Measurements from ENCODE around the gene TMEM222. TPM values are rescaled to one million over a fixed set of nuclear protein-coding genes. Genes with fewer than 3 reads are reported as not detected.

The TMEM222 gene
- total and polyA plus RNA-seq, 7 experiments from 2014 or later: 23.7 to 66.1 (median 43.3) TPM

- POLR2A ChIA-PET: interaction anchor here (0.6 to 4.0 kb wide), 12 partner anchors 10 to 1871 kb away, joined by 3 to 28 read pairs (median 4); partner anchors contain the start of gene SYTL1
- Histone ChIP-seq H3K4me3 (ENCODE audit: low read length) (peak overlapping the region; percentile 91), H3K9me3 (ENCODE audit: control insufficient read depth in 2 of 3, low read length in 3 of 3) (no peaks in the 10 kb centered on the region), H3K36me3 (ENCODE audit: control insufficient read depth in 2 of 3, insufficient read depth in 3 of 3, low read length in 3 of 3) (peaks cover 0 to 28% (median 0%) of the 10 kb centered on the region in 3 experiments), H3K4me1 (ENCODE audit: control insufficient read depth in 2 of 2, insufficient read depth in 2 of 2, low read length in 2 of 2) (peaks cover 18 to 24% of the 10 kb centered on the region in 2 donors), H3K27me3 (ENCODE audit: control insufficient read depth in 2 of 2, insufficient read depth in 2 of 2, low read length in 2 of 2) (no peaks in the 10 kb centered on the region), H3K27ac (ENCODE audit: low read depth, low read length) (peak overlapping the region; percentile 95)
- CTCF ChIA-PET: interaction anchor here (0.5 to 2.2 kb wide), 7 partner anchors 11 to 277 kb away, joined by 3 to 10 read pairs (median 4); partner anchors contain the start of genes GPR3 and SLC9A1
- H3K36me3 Mint-ChIP-seq: peaks cover 0 to 21% (median under 1%) of the 10 kb centered on the region in 5 donors
- DNase-seq (peak in 1 of 9 donors; percentile 20), ATAC-seq (no peak)
- H3K27ac Mint-ChIP-seq: peak overlapping the region; percentile 88 to 97 (median 93)
- H3K27me3 Mint-ChIP-seq: peaks cover 0 to 5% (median 3%) of the 10 kb centered on the region in 5 donors
- peaks cover 26 to 64% (median 58%) of the 10 kb centered on the region in 7 donors for H3K4me1 Mint-ChIP-seq
- H3K4me3 Mint-ChIP-seq: peak overlapping the region; percentile 91 to 99 (median 96)
- intact Hi-C loops (cut with micrococcal nuclease): loop anchor here (1.0 to 10.0 kb wide), 14 partner anchors 20 to 765 kb away; partner anchors contain the start of genes AHDC1 (in 2 of the 2), SLC9A1 (in 2 of the 2), WDTC1 (in 2 of the 2) and EYA3 (in 1 of the 2)
- H3K9me3 Mint-ChIP-seq: no peaks in the 10 kb centered on the region
Measured at GRCh38 chr1:27322569-27323240, 742 bp downstream of the TMEM222 start.

GRCh38 chr1:27325286-27325685 is 3.3 kb downstream of the TMEM222 start:
- Histone ChIP-seq H3K27me3 (ENCODE audit: control insufficient read depth in 2 of 2, insufficient read depth in 2 of 2, low read length in 2 of 2) (no peaks in the 10 kb centered on the region), H3K27ac (ENCODE audit: low read depth, low read length) (no peak overlapping the region), H3K4me3 (ENCODE audit: low read length) (no peak overlapping the region), H3K4me1 (ENCODE audit: control insufficient read depth in 2 of 2, insufficient read depth in 2 of 2, low read length in 2 of 2) (peaks cover 18 to 27% of the 10 kb centered on the region in 2 donors), H3K9me3 (ENCODE audit: control insufficient read depth in 2 of 3, low read length in 3 of 3) (no peaks in the 10 kb centered on the region), H3K36me3 (ENCODE audit: control insufficient read depth in 2 of 3, insufficient read depth in 3 of 3, low read length in 3 of 3) (peaks cover 0 to 45% (median 6%) of the 10 kb centered on the region in 3 experiments)
- H3K9me3 Mint-ChIP-seq: no peaks in the 10 kb centered on the region
- DNase-seq (no peak), ATAC-seq (no peak)
- peak overlapping the region in 5 of 10 donors; percentile 17 to 94 (median 52) for H3K4me3 Mint-ChIP-seq
- POLR2A ChIA-PET: interaction anchor here (0.6 to 4.0 kb wide), 3 partner anchors 16 to 106 kb away, joined by 3 to 28 read pairs (median 10); partner anchors contain the start of gene SYTL1
- no peaks in the 10 kb centered on the region for H3K27me3 Mint-ChIP-seq
- peak overlapping the region in 1 of 9 donors; percentile 9 for H3K27ac Mint-ChIP-seq
- CTCF ChIA-PET: interaction anchor here (1.7 to 1.8 kb wide), 2 partner anchors 32 to 344 kb away, joined by 4 to 8 read pairs; no protein-coding TSS in a partner anchor
- peaks cover 0 to 24% (median 5%) of the 10 kb centered on the region in 5 donors for H3K36me3 Mint-ChIP-seq
- intact Hi-C loops (cut with micrococcal nuclease): loop anchor here in 1 of 2 donors (10.0 kb wide), 1 partner anchor 280 kb away; the partner anchor contains the start of gene AHDC1
- peaks cover 41 to 82% (median 76%) of the 10 kb centered on the region in 7 donors for H3K4me1 Mint-ChIP-seq

GRCh38 chr1:27327964-27328363 is 6.0 kb downstream of the TMEM222 start:
- ATAC-seq (no peak), DNase-seq (no peak)
- Histone ChIP-seq H3K9me3 (ENCODE audit: control insufficient read depth in 2 of 3, low read length in 3 of 3) (no peaks in the 10 kb centered on the region), H3K4me3 (ENCODE audit: low read length) (no peak overlapping the region), H3K27ac (ENCODE audit: low read depth, low read length) (no peak overlapping the region), H3K4me1 (ENCODE audit: control insufficient read depth in 2 of 2, insufficient read depth in 2 of 2, low read length in 2 of 2) (peaks cover 16 to 23% of the 10 kb centered on the region in 2 donors), H3K27me3 (ENCODE audit: control insufficient read depth in 2 of 2, insufficient read depth in 2 of 2, low read length in 2 of 2) (no peaks in the 10 kb centered on the region), H3K36me3 (ENCODE audit: control insufficient read depth in 2 of 3, insufficient read depth in 3 of 3, low read length in 3 of 3) (peaks cover 8 to 67% (median 13%) of the 10 kb centered on the region in 3 experiments)
- CTCF ChIA-PET: interaction anchor here (1.1 to 1.9 kb wide), 3 partner anchors 14 to 29 kb away, joined by 3 to 6 read pairs (median 3); partner anchors contain the start of gene SYTL1
- intact Hi-C loops (cut with micrococcal nuclease): loop anchor here in 1 of 2 donors (10.0 kb wide), 1 partner anchor 277 kb away; the partner anchor contains the start of gene AHDC1
- Mint-ChIP-seq H3K4me3 (peak overlapping the region in 2 of 10 donors; percentile 8 to 18), H3K27ac (peak overlapping the region in 5 of 9 donors; percentile 28 to 89 (median 56)), H3K27me3 (no peaks in the 10 kb centered on the region), H3K36me3 (peaks cover 0 to 31% (median 5%) of the 10 kb centered on the region in 5 donors), H3K9me3 (no peaks in the 10 kb centered on the region), H3K4me1 (peaks cover 53 to 91% (median 76%) of the 10 kb centered on the region in 7 donors)
- POLR2A ChIA-PET: interaction anchor here (1.0 to 2.5 kb wide), 3 partner anchors 11 to 19 kb away, joined by 3 to 10 read pairs (median 5); no protein-coding TSS in a partner anchor

DNA sequence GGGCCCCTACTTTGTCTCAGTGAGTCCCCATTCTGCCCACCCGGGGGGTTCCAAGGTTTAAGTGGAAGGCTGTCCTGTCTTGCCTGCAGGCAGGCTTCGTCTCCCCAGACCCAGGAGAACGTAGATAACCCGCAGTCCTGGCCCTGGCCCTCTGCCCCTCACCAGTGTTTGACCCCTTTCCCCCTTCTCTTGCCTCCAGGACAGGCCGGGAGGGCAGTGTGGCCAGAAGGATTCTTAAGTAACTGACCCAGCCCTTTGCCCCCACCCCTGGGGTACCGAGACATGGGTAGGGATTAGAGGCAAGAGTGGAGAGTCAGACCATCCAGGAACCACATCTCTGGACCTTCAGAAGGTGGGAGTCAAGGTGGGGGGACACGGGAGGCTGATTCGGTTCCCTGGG is 8.8 kb downstream of the TMEM222 start:
- H3K36me3 Mint-ChIP-seq: peaks cover 0 to 25% (median 10%) of the 10 kb centered on the region in 5 donors
- H3K9me3 ChIP-seq (ENCODE audit: control insufficient read depth in 2 of 3, low read length in 3 of 3): no peaks in the 10 kb centered on the region
- CTCF ChIA-PET: no interaction called here

DNA sequence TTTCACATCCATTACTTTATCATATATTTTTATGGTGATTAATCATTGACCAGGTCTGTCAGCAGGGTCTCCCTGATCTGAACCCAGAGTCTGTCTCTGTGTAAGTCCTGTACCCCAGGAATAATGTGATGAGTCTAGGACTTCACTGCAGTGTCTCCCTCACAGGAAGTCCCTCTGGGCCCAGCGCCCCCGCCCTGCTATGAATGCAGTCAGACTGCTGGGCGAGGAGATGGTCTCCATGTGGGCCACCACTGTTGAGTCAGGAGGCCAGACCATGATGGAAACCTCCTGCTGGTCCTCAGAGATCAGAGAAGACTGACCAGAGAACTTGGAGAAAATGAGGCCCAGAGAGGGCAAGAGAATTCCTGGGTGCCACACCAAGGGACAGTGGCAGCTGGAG is 9.5 kb downstream of the TMEM222 start:
- intact Hi-C loops (cut with micrococcal nuclease): no loop called here
- ChIA-PET CTCF (interaction anchor here (2.3 to 4.3 kb wide), 2 partner anchors 31 to 57 kb away, joined by 8 to 72 read pairs; no protein-coding TSS in a partner anchor), POLR2A (interaction anchor here (3.4 kb wide), 1 partner anchor 27 kb away, joined by 15 read pairs; no protein-coding TSS in a partner anchor)
- no peak overlapping the region for H3K4me3 Mint-ChIP-seq
- H3K4me1 ChIP-seq (ENCODE audit: control insufficient read depth in 2 of 2, insufficient read depth in 2 of 2, low read length in 2 of 2): peaks cover 11 to 14% of the 10 kb centered on the region in 2 donors
- peak overlapping the region in 1 of 9 donors; percentile 8 for H3K27ac Mint-ChIP-seq
- H3K27me3 ChIP-seq (ENCODE audit: control insufficient read depth in 2 of 2, insufficient read depth in 2 of 2, low read length in 2 of 2): no peaks in the 10 kb centered on the region
- ATAC-seq (no peak), DNase-seq (no peak)
- H3K36me3 ChIP-seq (ENCODE audit: control insufficient read depth in 2 of 3, insufficient read depth in 3 of 3, low read length in 3 of 3): peaks cover 16 to 85% (median 17%) of the 10 kb centered on the region in 3 experiments
- H3K36me3 Mint-ChIP-seq: peaks cover 0 to 25% (median 10%) of the 10 kb centered on the region in 5 donors
- no peaks in the 10 kb centered on the region for H3K9me3 Mint-ChIP-seq
- no peaks in the 10 kb centered on the region for H3K9me3 ChIP-seq (ENCODE audit: control insufficient read depth in 2 of 3, low read length in 3 of 3)
- no peaks in the 10 kb centered on the region for H3K27me3 Mint-ChIP-seq
- H3K27ac ChIP-seq (ENCODE audit: low read depth, low read length): no peak overlapping the region
- no peak overlapping the region for H3K4me3 ChIP-seq (ENCODE audit: low read length)
- H3K4me1 Mint-ChIP-seq: peaks cover 38 to 62% (median 51%) of the 10 kb centered on the region in 7 donors

More for the DNA sequence above, 8.8 kb downstream of the TMEM222 start:
- H3K27me3 Mint-ChIP-seq: no peaks in the 10 kb centered on the region
- no peaks in the 10 kb centered on the region for H3K9me3 Mint-ChIP-seq
- H3K4me3 Mint-ChIP-seq: no peak overlapping the region
- Histone ChIP-seq H3K27me3 (ENCODE audit: control insufficient read depth in 2 of 2, insufficient read depth in 2 of 2, low read length in 2 of 2) (no peaks in the 10 kb centered on the region), H3K27ac (ENCODE audit: low read depth, low read length) (no peak overlapping the region), H3K36me3 (ENCODE audit: control insufficient read depth in 2 of 3, insufficient read depth in 3 of 3, low read length in 3 of 3) (peaks cover 16 to 84% (median 17%) of the 10 kb centered on the region in 3 experiments), H3K4me1 (ENCODE audit: control insufficient read depth in 2 of 2, insufficient read depth in 2 of 2, low read length in 2 of 2) (peaks cover 11 to 14% of the 10 kb centered on the region in 2 donors), H3K4me3 (ENCODE audit: low read length) (no peak overlapping the region)
- peak overlapping the region in 4 of 9 donors; percentile 28 to 65 (median 46) for H3K27ac Mint-ChIP-seq
- intact Hi-C loops (cut with micrococcal nuclease): no loop called here
- H3K4me1 Mint-ChIP-seq: peaks cover 43 to 68% (median 57%) of the 10 kb centered on the region in 7 donors
- ATAC-seq: no peak
- no peak for DNase-seq
- POLR2A ChIA-PET: interaction anchor here (3.4 kb wide), 1 partner anchor 27 kb away, joined by 15 read pairs; no protein-coding TSS in a partner anchor

DNA sequence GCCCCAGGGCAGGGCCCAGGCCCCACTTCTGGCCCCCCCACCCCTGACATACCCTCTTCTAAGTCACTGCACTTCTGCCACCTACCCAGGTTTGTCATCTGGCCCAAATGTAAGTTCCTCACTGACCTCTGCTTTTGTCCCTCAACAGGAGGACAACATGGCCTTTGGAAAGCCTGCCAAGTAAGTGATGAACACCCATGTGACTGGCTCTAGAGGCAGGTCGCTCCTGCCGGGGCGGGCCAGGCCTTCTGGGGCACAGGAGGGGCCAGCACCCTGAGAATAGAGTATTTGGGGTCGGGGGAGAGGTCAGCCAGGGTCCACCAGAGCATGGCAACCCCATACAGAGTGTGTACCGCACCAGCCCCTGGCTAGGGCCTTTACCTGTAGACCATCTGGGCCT is 10.0 kb downstream of the TMEM222 start:
- Mint-ChIP-seq H3K9me3 (no peaks in the 10 kb centered on the region), H3K27me3 (no peaks in the 10 kb centered on the region), H3K36me3 (peaks cover 0 to 25% (median 10%) of the 10 kb centered on the region in 5 donors), H3K4me3 (peak overlapping the region in 1 of 10 donors; percentile 16), H3K4me1 (peaks cover 33 to 57% (median 47%) of the 10 kb centered on the region in 7 donors), H3K27ac (peak overlapping the region in 4 of 9 donors; percentile 41 to 67 (median 52))
- no peaks in the 10 kb centered on the region for H3K9me3 ChIP-seq (ENCODE audit: control insufficient read depth in 2 of 3, low read length in 3 of 3)
- H3K4me3 ChIP-seq (ENCODE audit: low read length): no peak overlapping the region
- ATAC-seq (no peak), DNase-seq (no peak)
- H3K36me3 ChIP-seq (ENCODE audit: control insufficient read depth in 2 of 3, insufficient read depth in 3 of 3, low read length in 3 of 3): peaks cover 16 to 87% (median 17%) of the 10 kb centered on the region in 3 experiments
- H3K27me3 ChIP-seq (ENCODE audit: control insufficient read depth in 2 of 2, insufficient read depth in 2 of 2, low read length in 2 of 2): no peaks in the 10 kb centered on the region
- intact Hi-C loops (cut with micrococcal nuclease): loop anchor here (1.0 to 2.0 kb wide), 7 partner anchors 11 to 274 kb away; partner anchors contain the start of gene MAP3K6 (in 1 of the 2)
- POLR2A ChIA-PET: interaction anchor here (1.1 to 3.4 kb wide), 5 partner anchors 9 to 58 kb away, joined by 3 to 15 read pairs (median 6); partner anchors contain the start of gene SYTL1
- peaks cover 9 to 11% of the 10 kb centered on the region in 2 donors for H3K4me1 ChIP-seq (ENCODE audit: control insufficient read depth in 2 of 2, insufficient read depth in 2 of 2, low read length in 2 of 2)
- CTCF ChIA-PET: interaction anchor here (0.6 to 4.3 kb wide), 18 partner anchors 9 to 555 kb away, joined by 3 to 72 read pairs (median 8); partner anchors contain the start of genes MAP3K6, SYTL1 and TMEM222
- no peak overlapping the region for H3K27ac ChIP-seq (ENCODE audit: low read depth, low read length)
